ENCODE data around the gene CCDC110. TPM values are rescaled to one million over a fixed set of nuclear protein-coding genes. Genes with fewer than 3 reads are reported as not detected.
"Not testable (repeated sequence)": the region's sequence is repeated elsewhere in the genome, so short reads cannot be mapped to it uniquely, and the experiment has no call there.

CCDC110 gene
- total RNA-seq, 1 donor from 2014 or later = 0.73 TPM

DNA sequence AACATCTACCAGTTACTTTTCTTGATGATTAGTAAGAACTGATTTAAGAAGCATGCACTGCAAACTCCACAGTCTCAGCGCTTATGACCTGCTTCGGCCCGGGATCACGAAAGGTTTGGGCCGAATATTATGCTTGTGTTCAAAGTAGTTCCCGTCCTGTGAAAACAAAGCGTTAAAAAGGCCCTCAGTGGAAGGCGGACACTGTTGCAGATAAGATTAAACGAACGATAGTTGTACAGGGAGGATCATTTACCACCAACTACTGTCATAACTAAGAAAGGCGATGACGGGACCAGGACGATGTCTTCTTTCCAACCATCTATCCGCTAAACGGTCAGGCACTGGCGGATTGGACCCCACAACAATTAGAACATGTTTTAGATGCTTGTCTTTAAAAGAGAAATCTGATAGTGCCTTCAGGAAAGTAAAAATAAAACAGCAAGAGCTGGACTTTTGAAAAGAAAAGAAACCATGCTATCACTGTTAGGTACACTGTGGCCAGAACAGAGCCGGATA, 42.7 kb upstream of the CCDC110 start:
- DNase-seq (ENCODE audit: extremely low spot score, unreplicated experiment) = no peak
- TF ChIP-seq, protein P1, sequence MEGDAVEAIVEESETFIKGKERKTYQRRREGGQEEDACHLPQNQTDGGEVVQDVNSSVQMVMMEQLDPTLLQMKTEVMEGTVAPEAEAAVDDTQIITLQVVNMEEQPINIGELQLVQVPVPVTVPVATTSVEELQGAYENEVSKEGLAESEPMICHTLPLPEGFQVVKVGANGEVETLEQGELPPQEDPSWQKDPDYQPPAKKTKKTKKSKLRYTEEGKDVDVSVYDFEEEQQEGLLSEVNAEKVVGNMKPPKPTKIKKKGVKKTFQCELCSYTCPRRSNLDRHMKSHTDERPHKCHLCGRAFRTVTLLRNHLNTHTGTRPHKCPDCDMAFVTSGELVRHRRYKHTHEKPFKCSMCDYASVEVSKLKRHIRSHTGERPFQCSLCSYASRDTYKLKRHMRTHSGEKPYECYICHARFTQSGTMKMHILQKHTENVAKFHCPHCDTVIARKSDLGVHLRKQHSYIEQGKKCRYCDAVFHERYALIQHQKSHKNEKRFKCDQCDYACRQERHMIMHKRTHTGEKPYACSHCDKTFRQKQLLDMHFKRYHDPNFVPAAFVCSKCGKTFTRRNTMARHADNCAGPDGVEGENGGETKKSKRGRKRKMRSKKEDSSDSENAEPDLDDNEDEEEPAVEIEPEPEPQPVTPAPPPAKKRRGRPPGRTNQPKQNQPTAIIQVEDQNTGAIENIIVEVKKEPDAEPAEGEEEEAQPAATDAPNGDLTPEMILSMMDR (IDR thresholded peaks at IDR 0.05) = no peak
- no peak overlapping the region for H3K27ac Mint-ChIP-seq (ENCODE audit: unreplicated experiment)
- H3K36me3 Mint-ChIP-seq (ENCODE audit: unreplicated experiment) = no peaks in the 10 kb centered on the region
- H3K4me1 Mint-ChIP-seq (ENCODE audit: unreplicated experiment) = peaks cover 12% of the 10 kb centered on the region
- no peak overlapping the region for H3K4me3 Mint-ChIP-seq (ENCODE audit: unreplicated experiment)
- no peaks in the 10 kb centered on the region for H3K9me3 Mint-ChIP-seq (ENCODE audit: unreplicated experiment)
- H3K27me3 Mint-ChIP-seq (ENCODE audit: unreplicated experiment) = no peaks in the 10 kb centered on the region

- TF ChIP-seq, protein P1 (IDR thresholded peaks at IDR 0.05) = no peak
- Mint-ChIP-seq H3K27ac (ENCODE audit: unreplicated experiment) (no peak overlapping the region), H3K4me1 (ENCODE audit: unreplicated experiment) (peaks cover 12% of the 10 kb centered on the region), H3K36me3 (ENCODE audit: unreplicated experiment) (no peaks in the 10 kb centered on the region), H3K9me3 (ENCODE audit: unreplicated experiment) (no peaks in the 10 kb centered on the region), H3K4me3 (ENCODE audit: unreplicated experiment) (no peak overlapping the region), H3K27me3 (ENCODE audit: unreplicated experiment) (no peaks in the 10 kb centered on the region)
- DNase-seq (ENCODE audit: extremely low spot score, unreplicated experiment) = no peak
Observed at GRCh38 chr4:185513489-185514181, 42.1 kb upstream of the CCDC110 start.

GRCh38 chr4:185512516-185512915, 41.0 kb upstream of the CCDC110 start:
- DNase-seq (ENCODE audit: extremely low spot score, unreplicated experiment) = no peak
- H3K36me3 Mint-ChIP-seq (ENCODE audit: unreplicated experiment) = no peaks in the 10 kb centered on the region
- peaks cover 12% of the 10 kb centered on the region for H3K4me1 Mint-ChIP-seq (ENCODE audit: unreplicated experiment)
- H3K27ac Mint-ChIP-seq (ENCODE audit: unreplicated experiment) = no peak overlapping the region
- H3K27me3 Mint-ChIP-seq (ENCODE audit: unreplicated experiment) = no peaks in the 10 kb centered on the region
- no peaks in the 10 kb centered on the region for H3K9me3 Mint-ChIP-seq (ENCODE audit: unreplicated experiment)
- TF ChIP-seq, protein P1 (IDR thresholded peaks at IDR 0.05) = no peak
- H3K4me3 Mint-ChIP-seq (ENCODE audit: unreplicated experiment) = no peak overlapping the region

- H3K36me3 Mint-ChIP-seq (ENCODE audit: unreplicated experiment); H3K27ac Mint-ChIP-seq (ENCODE audit: unreplicated experiment); H3K4me3 Mint-ChIP-seq (ENCODE audit: unreplicated experiment); H3K9me3 Mint-ChIP-seq (ENCODE audit: unreplicated experiment); H3K27me3 Mint-ChIP-seq (ENCODE audit: unreplicated experiment); DNase-seq (ENCODE audit: extremely low spot score, unreplicated experiment): not testable (repeated sequence)
- peaks cover 12% of the 10 kb centered on the region for H3K4me1 Mint-ChIP-seq (ENCODE audit: unreplicated experiment)
Observed at GRCh38 chr4:185511243-185511642, 39.7 kb upstream of the CCDC110 start.

DNA sequence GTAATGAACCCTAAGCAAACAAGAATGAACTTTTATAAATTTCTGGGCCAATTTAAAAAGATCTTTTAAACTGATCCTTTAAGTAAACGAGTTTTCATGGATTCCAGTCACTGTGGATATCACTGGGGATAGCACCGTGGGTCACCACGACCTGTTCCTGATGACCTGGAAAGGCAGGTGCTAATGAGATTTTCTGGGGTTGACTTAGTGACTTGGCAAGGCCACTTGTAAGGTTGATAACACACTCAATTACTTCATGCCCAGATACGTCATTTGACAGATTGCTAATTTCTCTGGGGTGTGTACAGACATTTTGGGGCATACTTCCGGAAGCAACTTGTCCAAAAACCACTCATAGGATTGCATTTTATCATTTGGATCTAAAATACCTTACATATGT, 39.3 kb upstream of the CCDC110 start:
- no peaks in the 10 kb centered on the region for H3K27me3 Mint-ChIP-seq (ENCODE audit: unreplicated experiment)

More for the DNA sequence above, 39.3 kb upstream of the CCDC110 start:
- Mint-ChIP-seq H3K27ac (ENCODE audit: unreplicated experiment) (no peak overlapping the region), H3K9me3 (ENCODE audit: unreplicated experiment) (no peaks in the 10 kb centered on the region), H3K36me3 (ENCODE audit: unreplicated experiment) (no peaks in the 10 kb centered on the region), H3K4me1 (ENCODE audit: unreplicated experiment) (peaks cover 12% of the 10 kb centered on the region), H3K4me3 (ENCODE audit: unreplicated experiment) (no peak overlapping the region)
- TF ChIP-seq, protein P1 (IDR thresholded peaks at IDR 0.05) = no peak
- DNase-seq (ENCODE audit: extremely low spot score, unreplicated experiment) = no peak
